Measurements from ENCODE around the gene CCDC12. TPM values are rescaled to one million over a fixed set of nuclear protein-coding genes. Genes with fewer than 3 reads are reported as not detected.

CCDC12 gene
- total RNA-seq: 10 to 100 TPM; 28.8 to 39.9 (median 33.3) TPM
- 100 to 1,000 TPM in 1 of 2 donors, 10 to 100 TPM in 1; 86.1 to 137 TPM for polyA plus RNA-seq
- long read RNA-seq, donor 1, partial matches to known transcripts: 17 of 27 reads
- long read RNA-seq, donor 1, other reads (novel, unspliced or antisense): 8 of 27 reads
- long read RNA-seq, donor 2, partial matches to known transcripts: 10 of 14 reads
- long read RNA-seq, donor 2, other reads (novel, unspliced or antisense): 4 of 14 reads
- long read RNA-seq, donor 3, partial matches to known transcripts: 4 of 11 reads
- long read RNA-seq, donor 3, other reads (novel, unspliced or antisense): 5 of 11 reads

DNA sequence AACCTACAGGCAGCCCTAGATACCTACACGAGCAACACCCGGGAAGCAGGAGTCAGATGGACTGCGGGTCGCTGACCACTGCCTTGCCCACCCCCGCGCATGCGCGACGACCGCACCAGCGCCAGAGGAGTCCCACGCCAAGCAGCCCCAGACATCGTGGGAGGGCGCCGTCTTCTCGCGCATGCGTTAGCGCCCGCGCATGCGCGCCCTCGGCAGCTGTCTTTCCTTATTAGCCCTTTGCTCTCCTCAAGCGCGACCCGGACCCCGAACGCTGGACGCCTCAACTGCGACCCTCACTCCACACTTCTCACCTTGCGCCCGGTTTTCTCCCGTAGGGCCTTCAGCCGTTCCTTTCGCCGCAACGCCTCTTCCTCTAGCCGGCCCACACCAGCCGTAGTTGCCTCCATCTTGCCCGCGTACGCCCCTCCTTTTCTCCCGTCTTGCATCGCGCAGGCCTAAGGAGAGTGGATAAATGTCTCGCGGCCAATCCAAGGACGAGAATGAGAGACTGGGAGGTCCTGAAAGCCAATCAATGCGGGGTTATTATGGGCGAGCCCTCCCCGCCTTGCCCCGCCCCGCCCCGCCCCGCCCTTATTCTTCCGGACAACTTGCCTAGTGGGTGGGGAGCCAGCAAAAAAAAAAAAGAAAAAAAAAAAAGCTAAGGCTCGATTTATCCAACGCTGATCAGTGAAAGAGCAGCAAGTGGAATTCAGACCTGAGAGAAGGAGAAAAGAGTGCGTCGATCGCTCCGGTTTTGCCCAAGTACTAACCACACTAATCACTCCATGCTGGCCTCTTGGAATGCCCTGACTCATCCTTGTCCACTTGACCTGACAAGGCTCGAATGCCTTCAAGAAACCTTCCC lies at the start of gene CCDC12:
Gene CCDC12, minus strand, starts transcription at position 420 of the 865 bp plus-strand sequence. Its CDS starts 13 bp downstream, at position 407.
- H3K9me3 ChIP-seq: no peaks in the 10 kb centered on the region
- peak; percentile 88 to 98 for DNase-seq
- peaks cover 3 to 78% (median 69%) of the 10 kb centered on the region in 9 donors for H3K4me1 ChIP-seq
- ATAC-seq: peak; percentile 89 to 95 (median 92)
- no peaks in the 10 kb centered on the region for H3K27me3 ChIP-seq
- TF ChIP-seq, protein P1, sequence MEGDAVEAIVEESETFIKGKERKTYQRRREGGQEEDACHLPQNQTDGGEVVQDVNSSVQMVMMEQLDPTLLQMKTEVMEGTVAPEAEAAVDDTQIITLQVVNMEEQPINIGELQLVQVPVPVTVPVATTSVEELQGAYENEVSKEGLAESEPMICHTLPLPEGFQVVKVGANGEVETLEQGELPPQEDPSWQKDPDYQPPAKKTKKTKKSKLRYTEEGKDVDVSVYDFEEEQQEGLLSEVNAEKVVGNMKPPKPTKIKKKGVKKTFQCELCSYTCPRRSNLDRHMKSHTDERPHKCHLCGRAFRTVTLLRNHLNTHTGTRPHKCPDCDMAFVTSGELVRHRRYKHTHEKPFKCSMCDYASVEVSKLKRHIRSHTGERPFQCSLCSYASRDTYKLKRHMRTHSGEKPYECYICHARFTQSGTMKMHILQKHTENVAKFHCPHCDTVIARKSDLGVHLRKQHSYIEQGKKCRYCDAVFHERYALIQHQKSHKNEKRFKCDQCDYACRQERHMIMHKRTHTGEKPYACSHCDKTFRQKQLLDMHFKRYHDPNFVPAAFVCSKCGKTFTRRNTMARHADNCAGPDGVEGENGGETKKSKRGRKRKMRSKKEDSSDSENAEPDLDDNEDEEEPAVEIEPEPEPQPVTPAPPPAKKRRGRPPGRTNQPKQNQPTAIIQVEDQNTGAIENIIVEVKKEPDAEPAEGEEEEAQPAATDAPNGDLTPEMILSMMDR (IDR thresholded peaks at IDR 0.05): peak in 1 of 9 donors; percentile 10
- intact Hi-C loops (cut with DNase I): loop anchor here in 5 of 10 donors (5.0 kb wide), 2 partner anchors 44 to 49 kb away; no protein-coding TSS in a partner anchor
- peak within 1 kb of the TSS; percentile 47 to 90 (median 80) for H3K4me3 ChIP-seq
- H3K27ac ChIP-seq: peak within 1 kb of the TSS; percentile 69 to 96 (median 90)
- peaks cover 0 to 3% (median 0%) of the 10 kb centered on the region in 9 donors for H3K36me3 ChIP-seq
- 0% methylated on average over 64 of the region's 64 CpGs for WGBS, 2 donors

DNA sequence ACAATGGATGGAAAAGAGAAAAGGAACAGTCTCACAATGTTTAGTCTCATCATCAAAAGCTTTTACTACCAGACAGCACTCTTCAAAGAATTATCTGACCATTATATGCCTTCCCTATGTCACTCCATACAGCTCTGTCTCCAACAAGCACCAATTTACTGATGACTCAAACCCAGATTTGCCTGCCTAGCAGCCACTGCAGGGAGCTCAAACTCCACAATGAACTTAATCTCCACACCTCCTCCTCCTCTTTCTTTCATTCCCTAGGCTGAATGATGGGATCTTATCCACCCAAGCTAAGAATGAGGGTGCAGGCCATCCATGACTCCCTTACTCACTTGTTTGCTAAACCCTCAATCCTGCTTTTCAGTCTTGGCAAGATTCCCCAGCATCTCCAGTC lies 48.4 kb upstream of the CCDC12 start:
- Histone ChIP-seq H3K9me3 (no peaks in the 10 kb centered on the region), H3K27me3 (no peaks in the 10 kb centered on the region), H3K4me3 (no peak overlapping the region), H3K36me3 (peaks cover 0 to 46% (median 0%) of the 10 kb centered on the region in 9 donors), H3K27ac (no peak overlapping the region), H3K4me1 (peaks cover 0 to 16% (median 6%) of the 10 kb centered on the region in 9 donors)
- ATAC-seq (no peak), DNase-seq (no peak)
- intact Hi-C loops (cut with DNase I): no loop called here
- TF ChIP-seq, protein P1 (IDR thresholded peaks at IDR 0.05): no peak

DNA sequence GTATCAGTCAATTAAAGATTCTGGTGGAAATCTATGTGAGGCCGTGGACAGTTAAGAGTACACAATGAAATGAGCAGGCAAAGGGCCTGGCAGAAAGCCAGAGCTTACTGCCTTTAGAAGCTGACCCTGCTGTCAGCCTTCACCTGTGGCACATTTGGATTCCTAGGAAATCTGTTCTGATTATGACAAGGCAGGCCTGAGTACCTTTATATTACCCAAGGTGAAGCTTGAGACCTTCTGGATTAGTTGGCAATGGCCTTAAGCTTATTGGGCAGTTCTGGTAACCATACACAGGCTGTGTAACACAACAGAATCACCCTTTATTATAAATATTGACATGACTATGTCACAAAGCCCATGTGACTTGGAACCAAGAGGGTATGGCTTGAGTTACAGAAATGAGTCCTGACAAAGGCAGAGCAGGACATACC lies 46.1 kb upstream of the CCDC12 start:
- DNase-seq (no peak), ATAC-seq (peak in 7 of 8 donors; percentile 36 to 73 (median 48))
- peaks cover 0 to 16% (median 7%) of the 10 kb centered on the region in 9 donors for H3K4me1 ChIP-seq
- TF ChIP-seq, protein P1 (IDR thresholded peaks at IDR 0.05): no peak
- H3K36me3 ChIP-seq: peaks cover 0 to 47% (median 18%) of the 10 kb centered on the region in 9 donors
- H3K9me3 ChIP-seq: no peaks in the 10 kb centered on the region
- H3K27ac ChIP-seq: no peak overlapping the region
- intact Hi-C loops (cut with DNase I): no loop called here
- 30 to 44% methylated on average over 1 of the region's 1 CpG for WGBS, 2 donors
- no peaks in the 10 kb centered on the region for H3K27me3 ChIP-seq
- no peak overlapping the region for H3K4me3 ChIP-seq

DNA sequence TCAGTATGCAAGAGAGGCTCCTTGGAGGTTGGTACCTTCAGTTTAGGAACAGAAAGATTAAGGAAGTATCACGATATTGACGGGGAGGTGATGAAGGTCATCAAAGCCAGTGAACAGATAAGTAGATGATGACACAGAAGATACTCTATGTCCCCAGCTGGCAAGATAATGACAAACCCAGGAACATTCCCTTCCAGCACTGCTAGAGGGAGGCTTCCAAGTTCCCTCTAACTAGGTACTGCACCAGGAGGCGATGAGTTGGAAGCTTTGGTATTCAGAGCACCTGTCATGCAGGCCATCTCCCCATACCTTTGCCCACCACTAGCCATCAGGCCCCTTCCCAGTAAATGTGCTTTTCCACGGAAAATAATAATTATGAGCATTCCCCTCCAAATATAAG lies 43.8 kb upstream of the CCDC12 start:
- DNase-seq: no peak
- no peak overlapping the region for H3K27ac ChIP-seq
- H3K4me1 ChIP-seq: peaks cover 0 to 24% (median 14%) of the 10 kb centered on the region in 9 donors
- no peaks in the 10 kb centered on the region for H3K9me3 ChIP-seq
- TF ChIP-seq, protein P1 (IDR thresholded peaks at IDR 0.05): no peak
- H3K36me3 ChIP-seq: peaks cover 0 to 64% (median 32%) of the 10 kb centered on the region in 9 donors
- no peak overlapping the region for H3K4me3 ChIP-seq
- H3K27me3 ChIP-seq: no peaks in the 10 kb centered on the region
- 80 to 85% methylated on average over 4 of the region's 4 CpGs for WGBS, 2 donors
- no peak for ATAC-seq
- intact Hi-C loops (cut with DNase I): no loop called here
